DOHH2 (cell line): Measurements from ENCODE around the gene CNTNAP2.

ENCODE experiments used
- EZH2phosphoT487 ChIP-seq: fragments of 200-600 bp; sonication (generic); IDR thresholded peaks from 2 replicates; pipeline ENCODE4 v1.6.1; 2017; ENCODE audit warnings: borderline replicate concordance, mild to moderate bottlenecking, antibody characterized with exemption, low read length, moderate library complexity, mixed read lengths
- TF ChIP-seq, protein P1 (sequence below): fragments of 200-600 bp; sonication (generic); IDR thresholded peaks from one replicate; pipeline ENCODE4 v1.5.1; 2014; ENCODE audit warnings: antibody characterized with exemption, mild to moderate bottlenecking, low read depth, low read length; ENCODE audit not compliant: poor library complexity, severe bottlenecking

DNA sequence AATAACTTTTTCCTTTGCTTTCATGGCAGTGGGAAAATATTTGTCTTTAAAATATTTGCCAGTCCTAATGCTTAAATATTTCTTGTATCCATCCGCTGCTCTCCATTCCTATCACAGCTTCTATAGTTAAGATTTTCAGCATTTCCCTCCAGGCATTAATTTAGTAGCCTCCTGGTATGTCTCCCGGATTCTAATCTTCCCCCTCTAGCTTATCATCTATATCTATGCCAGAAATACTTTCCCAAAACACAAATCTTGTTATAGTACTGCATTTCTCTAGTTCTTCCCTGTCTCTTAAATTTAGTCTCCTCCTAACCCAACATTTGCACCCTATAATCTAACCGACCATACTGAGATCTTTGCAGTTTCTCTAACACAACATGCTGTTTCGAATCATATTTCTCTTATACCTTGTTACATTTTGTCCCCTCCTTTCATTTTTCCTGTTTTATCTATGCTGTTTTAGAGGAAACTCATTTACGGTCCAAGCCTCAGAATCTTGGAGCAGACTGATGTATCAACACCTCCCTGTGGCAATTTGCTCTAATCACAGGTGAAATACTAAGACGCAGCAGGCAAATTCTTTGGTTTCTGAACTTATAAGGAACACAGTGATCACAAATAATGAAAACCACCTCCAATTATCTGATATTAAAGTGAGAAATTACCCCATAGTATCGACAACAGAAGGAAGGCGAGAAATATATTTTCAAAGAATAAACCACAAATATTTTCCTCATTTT, 10.3 kb downstream of the CNTNAP2 start:
- TF ChIP-seq, protein P1, sequence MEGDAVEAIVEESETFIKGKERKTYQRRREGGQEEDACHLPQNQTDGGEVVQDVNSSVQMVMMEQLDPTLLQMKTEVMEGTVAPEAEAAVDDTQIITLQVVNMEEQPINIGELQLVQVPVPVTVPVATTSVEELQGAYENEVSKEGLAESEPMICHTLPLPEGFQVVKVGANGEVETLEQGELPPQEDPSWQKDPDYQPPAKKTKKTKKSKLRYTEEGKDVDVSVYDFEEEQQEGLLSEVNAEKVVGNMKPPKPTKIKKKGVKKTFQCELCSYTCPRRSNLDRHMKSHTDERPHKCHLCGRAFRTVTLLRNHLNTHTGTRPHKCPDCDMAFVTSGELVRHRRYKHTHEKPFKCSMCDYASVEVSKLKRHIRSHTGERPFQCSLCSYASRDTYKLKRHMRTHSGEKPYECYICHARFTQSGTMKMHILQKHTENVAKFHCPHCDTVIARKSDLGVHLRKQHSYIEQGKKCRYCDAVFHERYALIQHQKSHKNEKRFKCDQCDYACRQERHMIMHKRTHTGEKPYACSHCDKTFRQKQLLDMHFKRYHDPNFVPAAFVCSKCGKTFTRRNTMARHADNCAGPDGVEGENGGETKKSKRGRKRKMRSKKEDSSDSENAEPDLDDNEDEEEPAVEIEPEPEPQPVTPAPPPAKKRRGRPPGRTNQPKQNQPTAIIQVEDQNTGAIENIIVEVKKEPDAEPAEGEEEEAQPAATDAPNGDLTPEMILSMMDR: no peak
- no peak for TF ChIP-seq EZH2phosphoT487
